GM23338 (cell line): ENCODE data around the gene CACNA1A. TPM values are rescaled to one million over a fixed set of nuclear protein-coding genes. Genes with fewer than 3 reads are reported as not detected.

Experiments
- ATAC-seq: fragments of 200-7000 bp; cut with Tn5 transposase; 3 replicates; pipeline ENCODE4 v1.9.1; 2020
- DNase-seq: peaks from one replicate; pipeline ENCODE4 v3.0.0-alpha.2; 2015; ENCODE audit warnings: low spot score
- H2AFZ ChIP-seq: fragments of 200-600 bp; sonication (generic); 2 replicates; pipeline ENCODE4 v1.8.0; 2016; ENCODE audit warnings: antibody characterized with exemption, mild to moderate bottlenecking, moderate library complexity
- H3F3A ChIP-seq: fragments of 200-600 bp; sonication (generic); replicated peaks from 2 replicates; pipeline ENCODE4 v1.8.0; 2017; ENCODE audit warnings: antibody characterized with exemption, mixed run types, low read depth
- H3K27ac ChIP-seq: fragments of 200-600 bp; sonication (generic); 2 replicates; pipeline ENCODE4 v1.6.1; 2016; ENCODE audit warnings: low read depth
- H3K27me3 ChIP-seq: fragments of 200-600 bp; sonication (generic); 2 replicates; pipeline ENCODE4 v1.8.0; 2016; ENCODE audit warnings: mild to moderate bottlenecking, mixed run types, moderate library complexity; ENCODE audit not compliant: insufficient read depth
- H3K36me3 ChIP-seq: fragments of 200-600 bp; sonication (generic); 2 replicates; pipeline ENCODE4 v1.8.0; 2016; ENCODE audit warnings: mild to moderate bottlenecking; ENCODE audit not compliant: insufficient read depth
- H3K4me1 ChIP-seq: fragments of 200-600 bp; sonication (generic); 2 replicates; pipeline ENCODE4 v1.8.0; 2016; ENCODE audit warnings: mild to moderate bottlenecking, moderate library complexity; ENCODE audit not compliant: insufficient read depth
- H3K4me2 ChIP-seq: fragments of 200-600 bp; sonication (generic); 2 replicates; pipeline ENCODE4 v1.7.1; 2017; ENCODE audit warnings: mixed run types
- H3K4me3 ChIP-seq: fragments of 200-600 bp; sonication (generic); 2 replicates; pipeline ENCODE4 v1.6.1; 2016; ENCODE audit warnings: mixed run types
- H3K79me2 ChIP-seq: fragments of 200-600 bp; sonication (generic); replicated peaks from 2 replicates; pipeline ENCODE4 v1.8.0; 2017; ENCODE audit warnings: mild to moderate bottlenecking; ENCODE audit not compliant: insufficient read depth
- H3K9me2 ChIP-seq: fragments of 200-600 bp; sonication (generic); 2 replicates; pipeline ENCODE4 v1.8.0; 2017; ENCODE audit not compliant: insufficient read depth
- H4K20me1 ChIP-seq: fragments of 200-600 bp; sonication (generic); replicated peaks from 2 replicates; pipeline ENCODE4 v1.8.0; 2017; ENCODE audit warnings: mild to moderate bottlenecking; ENCODE audit not compliant: insufficient read depth
- H3K27ac Mint-ChIP-seq: 2 replicates; pipeline ENCODE4 v1.8.0; 2020; ENCODE audit warnings: inconsistent platforms, mild to moderate bottlenecking, moderate library complexity, mixed read lengths
- H3K27me3 Mint-ChIP-seq: 3 replicates; pipeline ENCODE4 v1.8.0; 2022; ENCODE audit warnings: low read depth, mild to moderate bottlenecking, moderate library complexity, mixed read lengths, inconsistent platforms; ENCODE audit not compliant: insufficient read depth, poor library complexity
- H3K36me3 Mint-ChIP-seq: 3 replicates; pipeline ENCODE4 v1.8.0; 2021; ENCODE audit warnings: low read depth, mild to moderate bottlenecking, inconsistent platforms, moderate library complexity, mixed read lengths
- H3K4me1 Mint-ChIP-seq: 3 replicates; pipeline ENCODE4 v1.8.0; 2020; ENCODE audit warnings: mild to moderate bottlenecking, inconsistent platforms, mixed read lengths
- H3K4me3 Mint-ChIP-seq: 3 replicates; pipeline ENCODE4 v1.8.0; 2021; ENCODE audit warnings: moderate library complexity, mild to moderate bottlenecking, inconsistent platforms, mixed read lengths
- H3K9me3 Mint-ChIP-seq: 3 replicates; pipeline ENCODE4 v1.8.0; 2020; ENCODE audit warnings: moderate library complexity, mild to moderate bottlenecking, inconsistent platforms, mixed read lengths
- CREB1 ChIP-seq: fragments of 250-450 bp; sonication (Bioruptor Pico); IDR thresholded peaks from 2 replicates; pipeline ENCODE4 v1.5.0; 2020; ENCODE audit warnings: low read depth, mild to moderate bottlenecking, moderate library complexity
- CTCF ChIP-seq, 2 experiments: fragments of 200-600 bp in 1 of 2; sonication (generic) in 1 of 2; conservative IDR thresholded peaks; 2 replicates each; pipeline versions ENCODE4 v1.5.1 to v1.6.1; 2016 to 2017; ENCODE audit warnings: antibody characterized with exemption in 2 of 2, low read depth in 2 of 2, mild to moderate bottlenecking in 2 of 2, moderate library complexity in 1 of 2
- ETS1 ChIP-seq: IDR thresholded peaks from 2 replicates; pipeline ENCODE4 v1.6.1; 2016; ENCODE audit warnings: antibody characterized with exemption
- EZH2phosphoT487 ChIP-seq: fragments of 200-600 bp; sonication (generic); IDR thresholded peaks from one replicate; pipeline ENCODE4 v1.8.1; 2018; ENCODE audit warnings: antibody characterized with exemption; ENCODE audit not compliant: unreplicated experiment
- NANOG ChIP-seq: IDR thresholded peaks from 2 replicates; pipeline ENCODE4 v1.6.1; 2016; ENCODE audit warnings: antibody characterized with exemption, borderline replicate concordance
- ZNF462 ChIP-seq: fragments of 250-450 bp; sonication (Bioruptor Pico); IDR thresholded peaks from 2 replicates; pipeline ENCODE4 v1.5.0; 2020; ENCODE audit warnings: mild to moderate bottlenecking, moderate library complexity
- polyA plus RNA-seq: library from polyadenylated mRNA; unstranded; fragments of >200 nt; fragmentation: Nextera tagmentation; extraction: Ambion mirVana; gene quantifications from 2 replicates; pipeline ENCODE4 v1.2.1, GENCODE V29; 2016
- total RNA-seq: library from RNA; depleted of rRNA; stranded (reverse); fragments of >200 nt; shearing (Covaris generic); gene quantifications from 2 replicates; pipeline ENCODE4 v1.2.3, GENCODE V29; 2014

CACNA1A gene
- total and polyA plus RNA-seq, 2 experiments from 2014 or later: 7.4 to 20.3 TPM

GRCh38 chr19:13176345-13176744, 329.9 kb downstream of the CACNA1A start (continued):
- TF ChIP-seq ZNF462: no peak

- H3K4me3 Mint-ChIP-seq: no peak overlapping the region
- Histone ChIP-seq H3K9me2 (no peaks in the 10 kb centered on the region), H4K20me1 (no peaks in the 10 kb centered on the region), H3K4me1 (peaks cover 14% of the 10 kb centered on the region), H3F3A (0 out of 2 replicates have a peak, but pooled peaks cover 1% of the 10 kb centered on the region), H3K36me3 (no peaks in the 10 kb centered on the region), H3K4me3 (no peak overlapping the region), H3K27ac (no peak overlapping the region), H3K27me3 (no peaks in the 10 kb centered on the region), H3K79me2 (peaks cover 10% of the 10 kb centered on the region), H3K4me2 (no peak overlapping the region), H2AFZ (no peak overlapping the region)
- peaks cover 5% of the 10 kb centered on the region for H3K27me3 Mint-ChIP-seq
- peaks cover 16% of the 10 kb centered on the region for H3K36me3 Mint-ChIP-seq
- peaks cover 18% of the 10 kb centered on the region for H3K4me1 Mint-ChIP-seq
- no peak for ATAC-seq
- no peak overlapping the region for H3K27ac Mint-ChIP-seq
- DNase-seq: no peak
- no peaks in the 10 kb centered on the region for H3K9me3 Mint-ChIP-seq
- TF ChIP-seq NANOG: no peak
- TF ChIP-seq ZNF462: no peak
- TF ChIP-seq ETS1: no peak
- no peak for TF ChIP-seq CREB1 (CRISPR knock-in tag)
- TF ChIP-seq EZH2phosphoT487: no peak
- TF ChIP-seq CTCF (conservative IDR thresholded peaks at IDR 0.05; ENCODE audit: low read depth in 2 of 2): no peak
Observed at GRCh38 chr19:13173139-13173737, 333.0 kb downstream of the CACNA1A start.
